ENCODE measurements around the gene DUSP6.

DUSP6 gene

GRCh38 chr12:89391726-89392336 is 39.5 kb upstream of the DUSP6 start:
- no peak for DNase-seq (ENCODE audit: low spot score)
- TF ChIP-seq CTCF (IDR thresholded peaks at IDR 0.05; ENCODE audit: extremely low read depth, missing control alignments) = no peak

- no peak for TF ChIP-seq CTCF (IDR thresholded peaks at IDR 0.05; ENCODE audit: extremely low read depth, missing control alignments)
- no peak for DNase-seq (ENCODE audit: low spot score)
Measured at GRCh38 chr12:89390802-89391673, 38.7 kb upstream of the DUSP6 start.

GRCh38 chr12:89389755-89390661 is 37.7 kb upstream of the DUSP6 start:
- no peak for DNase-seq (ENCODE audit: low spot score)

GRCh38 chr12:89386138-89386537 is 33.8 kb upstream of the DUSP6 start:
- TF ChIP-seq CTCF (IDR thresholded peaks at IDR 0.05; ENCODE audit: extremely low read depth, missing control alignments) = no peak
- DNase-seq (ENCODE audit: low spot score) = no peak

More at GRCh38 chr12:89389755-89390661, 37.7 kb upstream of the DUSP6 start:
- TF ChIP-seq CTCF (IDR thresholded peaks at IDR 0.05; ENCODE audit: extremely low read depth, missing control alignments) = no peak

GRCh38 chr12:89384807-89385206 is 32.5 kb upstream of the DUSP6 start:
- DNase-seq (ENCODE audit: low spot score) = no peak
- no peak for TF ChIP-seq CTCF (IDR thresholded peaks at IDR 0.05; ENCODE audit: extremely low read depth, missing control alignments)

- TF ChIP-seq CTCF (IDR thresholded peaks at IDR 0.05; ENCODE audit: extremely low read depth, missing control alignments) = no peak
- DNase-seq (ENCODE audit: low spot score) = no peak
Measured at GRCh38 chr12:89384050-89384758, 31.9 kb upstream of the DUSP6 start.
